ENCODE results near the gene SLC4A5.
"Not testable (repeated sequence)": the region's sequence is repeated elsewhere in the genome, so short reads cannot be mapped to it uniquely, and the experiment has no call there.

Gene SLC4A5

GRCh38 chr2:74226648-74227213 lies 116.5 kb downstream of the SLC4A5 start:
- no peak for DNase-seq

GRCh38 chr2:74225698-74226459 lies 117.3 kb downstream of the SLC4A5 start:
- DNase-seq = no peak

- DNase-seq = no peak
Observed at GRCh38 chr2:74223941-74224770, 119.1 kb downstream of the SLC4A5 start.

- no peak for DNase-seq
Observed at GRCh38 chr2:74222300-74222650, 120.9 kb downstream of the SLC4A5 start.

GRCh38 chr2:74221604-74222299 lies 121.5 kb downstream of the SLC4A5 start:
- DNase-seq = no peak

GRCh38 chr2:74221091-74221490 lies 122.1 kb downstream of the SLC4A5 start:
- no peak for DNase-seq

- no peak for DNase-seq
Observed at GRCh38 chr2:74219846-74220486, 123.2 kb downstream of the SLC4A5 start.

- no peak for DNase-seq
Observed at GRCh38 chr2:74216642-74217041, 126.6 kb downstream of the SLC4A5 start.

GRCh38 chr2:74215771-74216170 lies 127.4 kb downstream of the SLC4A5 start:
- DNase-seq = not testable (repeated sequence)

GRCh38 chr2:74212702-74213410 lies 130.4 kb downstream of the SLC4A5 start:
- DNase-seq = no peak

- DNase-seq = no peak
Observed at GRCh38 chr2:74206180-74206688, 137.0 kb downstream of the SLC4A5 start.

GRCh38 chr2:74205596-74205995 lies 137.6 kb downstream of the SLC4A5 start:
- DNase-seq = no peak

- no peak for DNase-seq
Observed at GRCh38 chr2:74205113-74205512, 138.1 kb downstream of the SLC4A5 start.

- DNase-seq = no peak
Observed at GRCh38 chr2:74204436-74204835, 138.8 kb downstream of the SLC4A5 start.

- no peak for DNase-seq
Observed at GRCh38 chr2:74201596-74201995, 141.6 kb downstream of the SLC4A5 start.

GRCh38 chr2:74201196-74201595 lies 142.0 kb downstream of the SLC4A5 start:
- no peak for DNase-seq

- no peak for DNase-seq
Observed at GRCh38 chr2:74199871-74200305, 143.3 kb downstream of the SLC4A5 start.

- no peak for DNase-seq
Observed at GRCh38 chr2:74199275-74199701, 143.9 kb downstream of the SLC4A5 start.

- DNase-seq = peak; percentile 77
Observed at GRCh38 chr2:74198461-74199274, 144.5 kb downstream of the SLC4A5 start, which contains the start of gene MTHFD2. Gene MTHFD2 (plus strand): TSS chr2:74198615. CDS start chr2:74198642, 27 bp downstream.

- DNase-seq = no peak
Observed at GRCh38 chr2:74198023-74198460, 145.2 kb downstream of the SLC4A5 start.

- DNase-seq = no peak
Observed at GRCh38 chr2:74197049-74197448, 146.2 kb downstream of the SLC4A5 start.
